ENCODE measurements around the gene RAB40C. TPM values are rescaled to one million over a fixed set of nuclear protein-coding genes. Genes with fewer than 3 reads are reported as not detected.

RAB40C gene
- total RNA-seq, 2 donors from 2014 or later = 11.1 to 13.5 TPM

GRCh38 chr16:554297-554621 lies 35.6 kb upstream of the RAB40C start:
- no peak for TF ChIP-seq CTCF (IDR thresholded peaks at IDR 0.05)
- no peak for DNase-seq (ENCODE audit: low spot score)

GRCh38 chr16:554640-555365 lies 35.1 kb upstream of the RAB40C start:
- H3K9me3 ChIP-seq = no peaks in the 10 kb centered on the region
- no peak for TF ChIP-seq CTCF (IDR thresholded peaks at IDR 0.05)
- no peak overlapping the region for H3K4me3 ChIP-seq
- peaks cover 0 to 5% of the 10 kb centered on the region in 2 donors for H3K27me3 ChIP-seq
- H3K4me1 ChIP-seq = peaks cover 0 to 13% of the 10 kb centered on the region in 2 donors
- DNase-seq (ENCODE audit: low spot score) = no peak
- H3K27ac ChIP-seq = no peak overlapping the region
- H3K36me3 ChIP-seq = peaks cover 28% of the 10 kb centered on the region

More at GRCh38 chr16:554297-554621, 35.6 kb upstream of the RAB40C start:
- H3K4me3 ChIP-seq = no peak overlapping the region
- no peaks in the 10 kb centered on the region for H3K9me3 ChIP-seq
- peaks cover 0 to 8% of the 10 kb centered on the region in 2 donors for H3K4me1 ChIP-seq
- peaks cover 34% of the 10 kb centered on the region for H3K36me3 ChIP-seq
- H3K27me3 ChIP-seq = no peaks in the 10 kb centered on the region
- no peak overlapping the region for H3K27ac ChIP-seq

- H3K4me3 ChIP-seq = no peak overlapping the region
- TF ChIP-seq CTCF (IDR thresholded peaks at IDR 0.05) = no peak
- H3K27me3 ChIP-seq = peaks cover 1 to 9% of the 10 kb centered on the region in 2 donors
- no peak overlapping the region for H3K27ac ChIP-seq
- no peak for DNase-seq (ENCODE audit: low spot score)
- H3K36me3 ChIP-seq = peaks cover 23% of the 10 kb centered on the region
- no peaks in the 10 kb centered on the region for H3K9me3 ChIP-seq
- H3K4me1 ChIP-seq = peaks cover 0 to 14% of the 10 kb centered on the region in 2 donors
Measured at GRCh38 chr16:555528-556473, 34.1 kb upstream of the RAB40C start.

- Histone ChIP-seq H3K4me3 (no peak overlapping the region), H3K27ac (no peak overlapping the region), H3K4me1 (peaks cover 0 to 14% of the 10 kb centered on the region in 2 donors), H3K36me3 (peaks cover 20% of the 10 kb centered on the region), H3K9me3 (no peaks in the 10 kb centered on the region), H3K27me3 (peaks cover 9 to 16% of the 10 kb centered on the region in 2 donors)
- no peak for TF ChIP-seq CTCF (IDR thresholded peaks at IDR 0.05)
- DNase-seq (ENCODE audit: low spot score) = no peak
Measured at GRCh38 chr16:556474-557173, 33.2 kb upstream of the RAB40C start.

- no peak overlapping the region for H3K27ac ChIP-seq
- H3K4me1 ChIP-seq = peaks cover 0 to 14% of the 10 kb centered on the region in 2 donors
- peaks cover 9 to 16% of the 10 kb centered on the region in 2 donors for H3K27me3 ChIP-seq
- no peak overlapping the region for H3K4me3 ChIP-seq
- no peak for TF ChIP-seq CTCF (IDR thresholded peaks at IDR 0.05)
- no peak for DNase-seq (ENCODE audit: low spot score)
- no peaks in the 10 kb centered on the region for H3K9me3 ChIP-seq
- peaks cover 9% of the 10 kb centered on the region for H3K36me3 ChIP-seq
Measured at GRCh38 chr16:557463-558297, 32.2 kb upstream of the RAB40C start.
